HG03064 (cell line): ENCODE measurements around the gene PAX7.

Source experiments
- ATAC-seq: cut with Tn5 transposase; IDR thresholded peaks from one replicate; pipeline ENCODE4 v1.9.1; 2021; ENCODE audit warnings: low read depth; ENCODE audit not compliant: unreplicated experiment

Gene PAX7

GRCh38 chr1:18640228-18641004 is 9.8 kb downstream of the PAX7 start:
- no peak for ATAC-seq

- no peak for ATAC-seq
Measured at GRCh38 chr1:18641005-18641941, 10.6 kb downstream of the PAX7 start.

GRCh38 chr1:18642278-18643095 is 11.8 kb downstream of the PAX7 start:
- no peak for ATAC-seq

- ATAC-seq = no peak
Measured at GRCh38 chr1:18643154-18644012, 12.7 kb downstream of the PAX7 start.

GRCh38 chr1:18644013-18644399 is 13.4 kb downstream of the PAX7 start:
- no peak for ATAC-seq

GRCh38 chr1:18644446-18644845 is 13.8 kb downstream of the PAX7 start:
- no peak for ATAC-seq

GRCh38 chr1:18644973-18645746 is 14.5 kb downstream of the PAX7 start:
- no peak for ATAC-seq

GRCh38 chr1:18645747-18646090 is 15.1 kb downstream of the PAX7 start:
- ATAC-seq = no peak

GRCh38 chr1:18646091-18646785 is 15.6 kb downstream of the PAX7 start:
- no peak for ATAC-seq

GRCh38 chr1:18646786-18647410 is 16.3 kb downstream of the PAX7 start:
- no peak for ATAC-seq

- no peak for ATAC-seq
Measured at GRCh38 chr1:18647681-18648214, 17.1 kb downstream of the PAX7 start.

- no peak for ATAC-seq
Measured at GRCh38 chr1:18649693-18650370, 19.2 kb downstream of the PAX7 start.

- ATAC-seq = no peak
Measured at GRCh38 chr1:18651713-18652112, 21.1 kb downstream of the PAX7 start.

- ATAC-seq = no peak
Measured at GRCh38 chr1:18652791-18653190, 22.1 kb downstream of the PAX7 start.

GRCh38 chr1:18653367-18653766 is 22.7 kb downstream of the PAX7 start:
- ATAC-seq = no peak

GRCh38 chr1:18653916-18654315 is 23.3 kb downstream of the PAX7 start:
- no peak for ATAC-seq

GRCh38 chr1:18654599-18654998 is 24.0 kb downstream of the PAX7 start:
- ATAC-seq = no peak
